Stimulated activated naive CD4-positive, alpha-beta T cell treated with Interleukin-2 at 50 U/mL for 16 hours (primary cell): ENCODE data around the gene RPS2.
A peak's percentile ranks its signal among the peaks of the same experiment; 100 is the strongest.
"Not testable (repeated sequence)": the region's sequence is repeated elsewhere in the genome, so short reads cannot be mapped to it uniquely, and the experiment has no call there.

Experiments used
- DNase-seq: peaks from one replicate; lab custom pipeline; 2025; lab: John Stamatoyannopoulos, UW

The RPS2 gene

GRCh38 chr16:1942047-1942809 lies 22.4 kb downstream of the RPS2 start:
- DNase-seq = no peak

DNA sequence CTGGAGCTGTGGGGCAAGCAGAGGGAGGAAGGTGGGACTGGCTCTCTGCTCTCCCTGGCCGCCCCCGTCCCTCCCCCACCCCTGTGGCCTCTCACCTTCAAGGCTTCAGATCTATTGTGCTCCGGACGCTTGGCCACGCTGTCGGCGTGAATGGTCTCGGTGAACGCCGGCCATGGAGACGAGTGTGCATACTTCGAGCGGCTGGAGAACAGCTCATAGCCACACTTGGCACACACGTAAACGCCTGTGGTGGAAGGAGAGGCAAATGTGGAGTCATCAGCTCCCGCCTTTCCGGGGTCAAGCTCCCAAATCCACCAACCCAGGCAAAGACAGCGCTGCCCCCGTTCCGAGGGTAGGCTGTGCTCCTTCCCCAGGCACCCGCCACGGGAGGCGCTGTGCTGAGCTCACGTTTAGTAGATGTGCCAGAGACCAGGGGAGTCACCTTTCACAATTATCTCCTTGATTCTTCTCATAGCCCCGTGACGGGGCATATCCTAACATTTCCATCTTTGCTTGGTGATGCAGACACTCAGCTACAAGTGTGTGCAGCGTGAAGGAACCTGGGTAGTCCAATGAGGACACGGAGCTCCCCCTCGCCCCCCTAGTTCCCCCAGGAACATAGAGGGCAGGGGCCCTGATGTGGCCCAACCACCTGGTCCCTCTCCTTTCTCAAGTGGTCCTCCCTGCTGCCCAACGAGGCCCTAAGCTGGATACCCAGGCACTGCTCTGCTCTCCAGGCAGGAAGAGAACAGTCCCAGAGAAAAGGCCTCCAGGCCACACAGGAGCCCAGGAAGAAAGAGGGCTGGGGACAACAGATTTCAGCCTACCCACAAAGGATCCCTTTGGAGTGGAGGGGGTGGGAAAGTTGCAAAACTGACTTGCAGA lies 23.2 kb downstream of the RPS2 start:
- DNase-seq = no peak

DNA sequence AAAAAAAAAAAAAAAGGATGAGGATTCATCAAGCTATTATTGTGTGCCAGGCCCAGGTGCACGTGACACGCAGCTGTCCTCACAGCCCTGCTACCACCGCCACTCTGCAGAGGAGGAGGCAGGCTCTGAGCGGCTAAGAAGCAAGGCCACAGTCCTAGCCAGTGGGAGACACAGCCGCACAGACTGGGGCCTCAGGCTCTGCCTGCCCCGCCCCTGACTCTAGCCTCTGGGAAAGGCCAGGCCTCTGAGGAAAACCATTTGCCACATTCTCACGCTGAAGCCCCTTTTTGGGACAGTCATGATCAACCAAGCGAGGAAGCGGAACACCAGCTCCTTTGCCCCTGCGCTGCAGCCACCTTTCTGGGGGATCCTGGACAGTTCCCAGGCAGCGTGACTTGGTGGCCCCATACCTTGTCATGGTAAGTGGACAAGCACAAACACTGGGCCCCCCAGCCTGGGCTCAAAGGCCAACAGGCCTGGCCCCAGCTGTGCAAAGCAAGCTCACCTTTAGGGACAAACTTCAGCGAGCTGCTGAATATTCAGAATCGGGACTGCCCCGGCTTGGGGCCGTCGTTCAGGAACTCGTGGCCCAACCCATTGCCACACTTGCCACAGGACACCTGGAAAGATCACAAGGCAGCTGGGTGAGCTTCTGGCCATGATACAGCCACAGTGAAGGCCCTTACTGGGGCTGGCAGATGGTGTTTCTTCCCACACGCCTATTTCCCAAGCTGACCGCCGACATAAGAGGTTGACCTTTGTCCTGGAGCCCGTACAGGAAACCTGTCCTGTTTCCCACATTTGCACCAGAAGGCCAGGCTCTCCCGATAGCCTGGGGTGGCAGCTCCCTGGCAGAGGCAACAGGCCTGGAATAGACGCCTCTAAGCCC lies 24.1 kb downstream of the RPS2 start:
- DNase-seq = no peak

GRCh38 chr16:1939833-1940232 lies 24.8 kb downstream of the RPS2 start:
- not testable (repeated sequence) for DNase-seq

DNA sequence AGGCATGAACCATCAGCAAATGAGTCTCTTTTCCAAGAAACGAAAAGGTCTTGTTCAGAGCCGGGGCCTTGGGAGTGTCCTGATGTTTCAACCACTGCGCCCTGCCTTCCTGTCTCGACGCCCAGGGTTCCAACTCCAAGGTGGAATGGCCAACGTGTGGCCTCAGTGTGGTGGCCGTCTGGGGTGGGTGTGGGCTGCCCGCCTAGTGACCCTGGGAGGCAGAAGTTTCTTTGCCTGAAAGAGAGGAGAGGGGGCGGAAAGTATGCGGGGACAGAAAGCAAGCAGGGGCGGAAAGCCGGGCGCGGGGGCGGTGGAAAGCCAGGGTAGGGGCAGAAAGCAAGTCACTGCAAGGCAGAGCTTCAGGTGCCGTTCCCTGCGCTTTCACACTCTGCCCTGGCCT lies 25.7 kb downstream of the RPS2 start:
- DNase-seq = no peak

DNA sequence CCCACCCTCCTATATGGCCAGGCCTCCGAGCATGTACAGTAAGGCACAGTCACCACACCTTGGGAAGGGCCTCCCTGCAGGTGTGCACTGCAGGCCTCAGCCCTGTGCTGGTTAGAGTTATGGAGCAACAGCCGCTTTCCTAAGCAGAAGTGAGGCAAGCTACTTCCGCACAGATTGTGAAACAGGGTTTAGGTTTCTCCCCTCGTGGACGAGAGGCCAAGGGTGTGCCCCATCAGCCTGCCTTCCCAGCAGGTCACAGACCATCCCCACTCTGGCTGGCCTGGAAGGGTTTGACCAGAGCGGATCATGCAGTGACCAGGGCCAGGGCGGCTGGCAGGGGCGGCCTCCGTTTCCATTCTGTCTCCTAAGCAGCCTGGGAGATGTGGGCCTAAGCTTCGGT lies 26.3 kb downstream of the RPS2 start:
- no peak for DNase-seq

DNA sequence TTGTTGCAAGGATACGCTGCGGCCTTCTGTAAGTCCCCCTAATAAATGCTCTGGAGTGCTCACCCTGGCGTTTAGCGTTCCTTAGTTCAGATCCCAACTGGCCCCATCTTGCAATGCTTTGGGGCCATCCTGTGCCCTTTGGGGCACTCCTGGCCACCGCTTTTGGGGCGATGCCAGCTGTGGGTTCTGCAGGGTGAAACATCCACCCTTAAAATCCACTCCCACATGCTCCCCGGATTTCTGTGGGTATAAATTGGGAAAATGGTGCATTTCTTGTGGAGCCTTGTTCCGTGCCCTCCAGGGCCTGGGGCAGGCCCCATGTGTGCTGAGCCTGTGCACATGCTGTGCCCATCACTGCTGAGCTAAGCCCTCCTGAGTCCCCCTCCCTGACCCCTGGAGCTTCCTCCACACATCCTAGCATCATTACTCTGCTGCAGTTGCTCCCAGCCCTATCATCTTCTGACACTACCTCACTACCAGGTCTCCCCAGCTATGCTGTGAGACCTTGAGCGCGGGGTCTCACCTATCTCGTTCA lies 27.6 kb downstream of the RPS2 start:
- no peak for DNase-seq

GRCh38 chr16:1933097-1933661 lies 31.4 kb downstream of the RPS2 start:
- no peak for DNase-seq

GRCh38 chr16:1932050-1933028 lies 32.3 kb downstream of the RPS2 start:
- no peak for DNase-seq

DNA sequence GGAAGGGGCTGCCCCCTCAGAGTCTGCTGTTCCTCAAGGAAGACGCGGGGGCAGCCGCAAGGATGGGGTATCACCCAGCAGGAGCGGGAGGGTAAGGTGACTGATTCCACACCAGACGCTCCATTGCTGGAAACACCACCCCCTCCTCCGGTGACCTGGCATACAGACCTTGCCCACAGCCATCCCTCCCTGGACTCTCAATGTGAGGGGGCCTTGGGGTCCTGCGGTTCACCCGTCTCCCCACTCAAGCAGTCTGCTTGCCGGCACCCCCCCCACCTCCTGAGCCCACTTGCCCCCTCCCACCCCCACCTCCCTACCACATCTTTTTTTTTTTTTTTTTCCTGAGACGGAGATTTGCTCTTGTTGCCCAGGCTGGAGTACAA lies 34.3 kb downstream of the RPS2 start:
- DNase-seq = no peak

GRCh38 chr16:1929578-1930337 lies 34.9 kb downstream of the RPS2 start:
- peak; percentile 86 for DNase-seq

DNA sequence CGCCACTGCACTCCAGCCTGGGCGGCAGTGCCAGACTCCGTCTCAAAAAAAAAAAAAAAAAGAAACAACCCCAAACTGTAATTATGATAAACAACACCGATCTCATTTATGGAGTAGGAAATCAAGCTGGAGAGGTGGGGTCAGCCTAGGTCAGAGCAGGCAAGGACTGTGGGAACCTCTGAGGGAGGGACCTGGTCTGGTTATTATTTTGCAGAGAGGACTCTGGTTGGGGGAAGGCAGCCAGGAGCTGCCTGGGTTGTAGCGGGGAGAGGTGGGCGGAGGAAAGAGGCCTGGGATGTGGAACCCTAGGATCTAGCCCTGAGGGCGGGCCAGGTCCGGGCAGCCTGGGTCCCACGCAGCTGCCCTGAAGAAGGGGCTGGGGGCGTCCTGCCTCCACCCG lies 35.5 kb downstream of the RPS2 start:
- DNase-seq = no peak

DNA sequence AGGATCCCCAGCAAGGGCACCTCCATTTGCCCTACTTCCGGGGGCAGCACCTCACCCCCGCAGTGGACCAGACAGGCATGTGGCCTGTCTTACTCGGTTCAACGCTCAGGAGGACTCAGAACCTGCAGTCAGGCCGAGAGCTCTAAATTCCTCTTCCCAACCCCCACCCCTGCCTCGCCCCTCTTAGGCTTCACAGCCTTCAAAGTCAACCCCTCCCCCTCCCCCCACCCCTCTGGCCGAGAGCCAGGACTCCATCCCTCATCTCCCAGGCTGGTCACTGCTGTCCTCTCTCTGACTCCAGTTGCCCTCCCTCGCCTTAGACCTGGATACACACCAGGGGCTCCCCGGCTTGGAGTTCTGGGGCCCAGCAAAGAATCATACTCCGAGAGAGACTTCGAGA lies 38.4 kb downstream of the RPS2 start:
- no peak for DNase-seq

- no peak for DNase-seq
Observed at GRCh38 chr16:1924095-1924494, 40.5 kb downstream of the RPS2 start.

DNA sequence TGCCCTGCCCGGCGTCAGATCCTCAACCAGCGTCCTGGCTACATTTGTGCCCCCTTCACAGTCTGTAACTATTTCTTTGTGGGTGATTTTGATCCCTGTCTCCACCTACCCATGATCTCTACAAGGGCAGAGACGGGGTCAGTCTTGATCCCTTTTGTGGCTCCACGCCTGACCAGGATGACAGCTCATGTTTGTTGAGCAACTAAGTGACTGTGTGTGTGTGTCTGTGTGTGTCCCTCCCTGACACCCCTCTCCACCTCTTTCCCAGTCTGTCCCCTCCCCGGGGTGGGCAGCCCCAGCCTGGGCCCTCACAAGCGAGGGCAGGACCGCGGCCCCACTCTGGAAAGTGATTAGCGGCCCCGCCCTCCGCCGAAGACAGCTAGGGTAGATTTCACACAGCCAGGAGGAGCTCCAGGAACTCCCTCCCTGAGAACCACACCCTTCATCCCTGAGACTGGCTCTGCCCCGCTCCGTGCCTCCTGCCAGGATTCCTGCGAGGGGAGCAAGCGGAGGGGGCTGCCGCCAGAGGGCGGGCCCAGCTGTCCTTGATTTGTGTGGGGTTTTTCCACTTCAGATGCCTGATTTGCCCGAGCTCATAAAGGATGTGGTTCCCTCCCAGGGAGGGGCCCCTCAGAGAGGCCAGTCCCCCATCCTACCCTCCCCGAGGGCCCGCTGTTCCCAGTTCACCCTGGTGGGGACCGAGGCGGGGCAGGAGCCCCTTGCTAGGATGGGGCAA lies 41.2 kb downstream of the RPS2 start:
- DNase-seq = no peak

DNA sequence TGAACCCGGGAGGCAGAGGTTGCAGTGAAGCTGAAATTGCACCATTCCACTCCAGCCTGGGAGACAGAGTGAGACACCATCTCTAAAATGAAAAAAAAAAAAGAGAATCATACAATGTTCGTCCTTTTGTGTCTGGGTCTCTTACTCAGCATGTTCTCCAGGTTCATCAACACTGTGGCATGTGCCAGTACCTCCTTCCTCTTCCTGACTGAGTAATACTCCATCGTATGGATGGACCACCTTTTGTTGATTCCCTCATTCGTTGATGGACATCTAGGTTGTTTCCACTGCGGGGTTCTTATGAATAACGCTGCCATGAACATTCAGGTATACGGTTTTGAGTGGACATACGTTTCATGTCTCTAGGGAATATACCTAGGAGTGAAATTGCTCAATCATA lies 42.3 kb downstream of the RPS2 start:
- no peak for DNase-seq

DNA sequence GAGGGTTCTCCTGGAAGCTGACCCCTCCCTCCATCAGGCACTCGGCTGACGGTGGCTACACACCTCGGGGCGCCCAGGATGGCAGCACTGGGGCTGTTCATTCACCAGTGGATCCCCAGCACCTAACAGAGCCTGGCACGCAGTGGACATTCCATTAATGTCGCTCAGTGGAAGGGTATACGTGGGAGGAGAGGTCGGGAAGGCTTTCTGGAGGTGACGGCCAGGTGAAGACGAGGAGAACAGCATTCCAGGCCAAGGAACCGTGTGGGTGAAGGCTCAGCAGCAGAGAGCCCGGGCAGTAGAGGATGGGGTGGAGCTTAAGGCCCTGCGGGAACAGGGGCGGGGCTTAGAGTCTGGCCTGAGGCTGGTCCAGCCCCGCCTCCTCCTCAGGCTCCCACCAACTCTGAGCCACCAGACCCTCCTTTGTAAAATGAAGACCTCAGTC lies 43.9 kb downstream of the RPS2 start:
- DNase-seq = no peak

DNA sequence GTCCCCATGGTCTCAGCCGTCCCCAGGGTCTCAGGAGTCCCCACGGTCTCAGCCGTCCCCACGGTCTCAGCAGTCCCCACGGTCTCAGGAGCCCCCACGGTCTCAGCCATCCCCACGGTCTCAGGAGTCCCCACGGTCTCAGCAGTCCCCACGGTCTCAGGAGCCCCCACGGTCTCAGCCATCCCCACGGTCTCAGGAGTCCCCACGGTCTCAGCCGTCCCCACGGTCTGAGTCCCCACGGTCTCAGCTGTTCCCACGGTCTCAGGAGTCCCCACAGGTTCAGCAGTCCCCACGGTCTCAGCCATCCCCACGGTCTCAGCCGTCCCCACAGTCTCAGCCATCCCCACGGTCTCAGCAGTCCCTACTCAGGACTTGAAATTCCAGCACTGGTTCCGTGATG lies 44.5 kb downstream of the RPS2 start:
- not testable (repeated sequence) for DNase-seq
